Renal pelvis (tissue), 12 donors: ENCODE results near the gene PGLYRP4. TPM values are rescaled to one million over a fixed set of nuclear protein-coding genes. Genes with fewer than 3 reads are reported as not detected.

Experiments
- DNase-seq: peaks from one replicate; pipeline ENCODE4 v3.0.0-alpha.2; 2013
- long read RNA-seq, 16 experiments: transcript quantifications; one replicate each; lab custom pipeline, GENCODE V29; 2026
- polyA plus RNA-seq, 3 donors: library from polyadenylated mRNA; unstranded; fragments of 120-200 nt; gene quantifications; one replicate each; pipeline ENCODE4 v1.2.1, GENCODE V29; 2013; ENCODE audit not compliant: insufficient read length in 3 of 3

Gene PGLYRP4, protein sequence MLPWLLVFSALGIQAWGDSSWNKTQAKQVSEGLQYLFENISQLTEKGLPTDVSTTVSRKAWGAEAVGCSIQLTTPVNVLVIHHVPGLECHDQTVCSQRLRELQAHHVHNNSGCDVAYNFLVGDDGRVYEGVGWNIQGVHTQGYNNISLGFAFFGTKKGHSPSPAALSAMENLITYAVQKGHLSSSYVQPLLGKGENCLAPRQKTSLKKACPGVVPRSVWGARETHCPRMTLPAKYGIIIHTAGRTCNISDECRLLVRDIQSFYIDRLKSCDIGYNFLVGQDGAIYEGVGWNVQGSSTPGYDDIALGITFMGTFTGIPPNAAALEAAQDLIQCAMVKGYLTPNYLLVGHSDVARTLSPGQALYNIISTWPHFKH
- not detected for polyA plus RNA-seq
- long read RNA-seq, donor 1, partial matches to known transcripts = 27 of 46 reads
- long read RNA-seq, donor 1, other reads (novel, unspliced or antisense) = 19 of 46 reads
- long read RNA-seq, donor 2, partial matches to known transcripts = 37 of 56 reads
- long read RNA-seq, donor 2, other reads (novel, unspliced or antisense) = 19 of 56 reads
- long read RNA-seq, donor 3 = 0 reads
- long read RNA-seq, donor 4 = 0 reads
- long read RNA-seq, donor 5 = 0 reads
- long read RNA-seq, donor 6 = 0 reads
- long read RNA-seq, donor 7 = 0 reads
- long read RNA-seq, donor 8 = 0 reads
- long read RNA-seq, donor 9 = 0 reads
- long read RNA-seq, donor 10 = 0 reads
- long read RNA-seq, donor 11 = 0 reads
- long read RNA-seq, donor 12 = 0 reads
- long read RNA-seq, donor 13 = 0 reads
- long read RNA-seq, donor 14 = 0 reads
- long read RNA-seq, donor 15 = 0 reads
- long read RNA-seq, donor 16 = 0 reads

DNA sequence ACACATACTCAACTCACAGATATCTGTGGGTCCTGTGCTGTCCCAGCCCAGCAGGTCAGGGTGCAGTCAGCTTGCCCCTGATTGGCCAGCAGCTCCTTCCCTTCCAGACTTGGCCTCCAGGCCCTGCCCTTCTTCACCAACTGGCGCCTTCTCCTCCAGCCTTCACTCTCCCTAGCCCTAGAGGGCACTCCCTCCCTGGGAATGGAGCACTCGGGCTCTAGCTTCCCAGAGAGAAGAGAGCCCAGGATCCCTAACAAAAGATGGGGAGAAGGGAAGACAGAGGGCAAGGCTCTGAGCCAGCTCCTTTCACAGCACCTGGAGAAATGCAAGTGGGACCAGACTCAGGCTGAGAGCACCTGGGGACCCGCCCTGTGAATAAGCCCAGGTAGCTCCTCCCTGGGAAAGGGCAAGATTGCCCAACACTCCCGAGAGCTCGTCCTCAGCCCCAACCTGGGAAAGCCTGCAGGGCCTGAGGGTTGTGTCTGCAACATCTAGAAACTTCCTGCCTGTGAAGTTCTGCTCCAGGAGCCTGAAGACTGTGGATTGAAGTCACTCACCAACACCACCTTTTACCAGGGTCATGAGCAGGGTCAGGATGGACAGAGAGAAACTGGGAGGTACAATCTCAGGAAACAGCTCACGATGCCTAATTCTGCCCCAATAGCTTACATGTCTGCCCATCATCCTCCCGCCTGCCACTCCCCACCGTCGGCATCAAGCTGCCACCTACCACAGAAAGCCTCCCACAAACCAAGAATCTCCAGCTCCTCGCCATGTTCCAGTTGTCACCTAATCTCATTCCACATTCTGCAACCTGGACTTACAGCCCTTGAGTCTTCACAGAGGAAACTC is at the start of gene PGLYRP4:
PGLYRP4 (minus strand) TSS at position 331 of the 852 bp plus-strand sequence. CDS start 909 bp downstream, outside the sequence.
- no peak for DNase-seq

DNA sequence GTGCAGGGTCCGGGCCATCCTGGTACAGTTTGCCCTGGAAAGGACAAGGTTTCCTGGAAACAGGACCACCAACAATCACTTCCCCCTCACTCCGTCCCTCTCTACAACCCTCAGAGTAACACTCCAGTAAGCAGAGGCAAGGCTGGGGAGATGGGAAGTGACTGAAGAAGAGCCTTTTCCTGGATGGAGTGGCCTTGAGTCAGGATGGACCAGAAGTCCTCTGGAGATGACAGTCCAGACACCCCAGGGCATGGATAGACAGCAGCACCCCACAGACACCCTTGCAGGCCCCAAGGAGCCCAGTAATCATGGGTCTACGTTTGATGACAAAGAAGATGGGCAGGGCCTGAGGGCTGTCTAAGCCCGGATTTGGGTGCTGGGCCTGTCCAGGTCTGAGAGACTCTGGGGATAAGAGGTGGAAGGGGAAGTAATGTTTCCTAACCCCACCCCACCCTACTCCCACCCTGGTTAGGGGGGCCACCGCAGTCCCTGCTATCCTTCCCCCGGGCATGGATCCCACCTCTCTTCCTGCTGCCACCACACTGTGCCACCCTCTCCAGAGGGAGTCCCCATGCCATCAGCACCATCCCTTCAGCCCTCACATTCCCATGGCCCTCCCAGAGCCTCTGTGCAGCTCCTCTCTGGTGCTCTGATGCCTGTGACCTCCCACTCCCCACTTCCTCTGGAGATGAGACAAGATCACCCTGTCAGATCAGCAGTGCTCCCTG is 49.4 kb upstream of the PGLYRP4 start:
- DNase-seq = no peak

DNA sequence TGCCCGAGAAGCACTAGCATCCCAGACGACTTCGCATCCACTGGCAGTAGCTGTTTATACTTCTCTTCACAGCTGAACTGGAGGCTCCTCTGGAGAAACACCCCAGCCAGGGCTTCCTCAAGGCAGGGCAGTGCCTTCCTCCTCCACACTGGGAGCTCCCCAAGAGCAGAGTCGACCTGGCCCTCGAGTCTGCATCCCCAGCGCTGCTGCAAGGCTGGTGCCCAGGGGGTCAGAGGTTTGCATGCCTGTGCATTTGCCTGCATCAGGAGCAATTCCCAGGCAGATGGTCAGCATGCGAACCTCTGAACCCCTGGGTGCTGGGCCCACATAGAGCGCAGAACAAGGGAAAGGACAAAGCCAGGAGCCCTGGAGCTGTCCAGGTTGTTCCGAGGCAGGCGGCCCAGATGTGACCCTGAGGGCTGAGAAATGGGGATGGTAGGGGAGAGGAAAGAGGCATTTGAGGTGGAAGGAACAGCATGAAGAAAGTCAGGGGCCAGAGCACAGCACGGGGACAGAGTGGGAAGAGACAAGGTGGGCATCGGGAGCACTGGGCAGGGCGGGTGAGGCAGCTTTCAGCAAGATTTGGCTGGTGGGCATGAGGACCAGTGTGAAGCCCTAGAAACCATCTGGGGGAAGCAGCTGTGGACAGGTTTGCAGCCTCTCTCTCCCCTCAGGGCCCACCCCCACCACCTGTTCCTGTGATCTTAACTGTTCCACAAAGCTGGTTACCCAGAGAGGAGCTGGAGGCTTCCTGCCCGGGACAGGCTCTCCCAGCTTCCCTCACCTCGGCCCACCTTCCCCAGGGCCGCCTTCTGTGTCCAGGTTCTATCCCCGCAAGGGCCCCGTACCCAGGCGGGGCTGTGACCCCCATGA is 48.6 kb upstream of the PGLYRP4 start:
- DNase-seq = no peak

DNA sequence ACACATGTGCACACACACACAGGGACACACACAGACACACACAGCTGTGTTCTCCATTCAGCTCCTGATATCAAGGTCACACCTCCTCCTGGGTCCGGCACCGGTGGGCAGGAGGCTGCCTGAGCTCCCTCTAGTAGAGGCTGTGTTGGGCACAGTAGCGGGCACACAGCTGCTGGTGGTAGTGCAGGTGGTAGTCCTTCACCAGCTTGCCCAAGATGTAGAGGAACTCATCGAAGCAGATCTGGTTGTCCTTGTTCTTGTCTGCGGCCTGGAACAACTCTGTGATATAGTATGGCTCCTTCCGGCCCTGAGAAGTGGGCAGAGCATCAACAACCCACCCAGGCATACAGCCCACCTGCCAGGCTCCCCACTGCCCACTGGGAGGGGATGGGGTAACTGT is 47.8 kb upstream of the PGLYRP4 start:
- DNase-seq = no peak

DNA sequence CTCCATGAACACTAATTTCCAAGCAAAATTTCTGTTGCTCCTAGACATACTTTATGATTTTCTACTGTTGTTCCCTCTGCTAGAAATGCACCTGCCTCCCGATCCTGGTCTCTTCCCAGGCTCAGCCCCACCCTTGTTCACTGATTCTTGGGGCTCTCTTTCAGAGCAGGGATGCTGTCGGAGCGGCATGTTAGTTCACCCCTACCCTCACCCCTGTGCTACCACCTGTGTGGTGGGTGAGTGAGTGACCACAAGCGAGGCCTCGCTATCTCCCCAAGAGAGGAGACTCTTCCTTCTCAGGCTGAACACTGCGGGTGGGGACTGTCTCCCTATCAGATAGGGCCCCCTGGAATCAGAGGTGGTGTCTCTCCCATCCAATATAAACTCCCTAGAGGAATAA is 47.1 kb upstream of the PGLYRP4 start:
- no peak for DNase-seq

DNA sequence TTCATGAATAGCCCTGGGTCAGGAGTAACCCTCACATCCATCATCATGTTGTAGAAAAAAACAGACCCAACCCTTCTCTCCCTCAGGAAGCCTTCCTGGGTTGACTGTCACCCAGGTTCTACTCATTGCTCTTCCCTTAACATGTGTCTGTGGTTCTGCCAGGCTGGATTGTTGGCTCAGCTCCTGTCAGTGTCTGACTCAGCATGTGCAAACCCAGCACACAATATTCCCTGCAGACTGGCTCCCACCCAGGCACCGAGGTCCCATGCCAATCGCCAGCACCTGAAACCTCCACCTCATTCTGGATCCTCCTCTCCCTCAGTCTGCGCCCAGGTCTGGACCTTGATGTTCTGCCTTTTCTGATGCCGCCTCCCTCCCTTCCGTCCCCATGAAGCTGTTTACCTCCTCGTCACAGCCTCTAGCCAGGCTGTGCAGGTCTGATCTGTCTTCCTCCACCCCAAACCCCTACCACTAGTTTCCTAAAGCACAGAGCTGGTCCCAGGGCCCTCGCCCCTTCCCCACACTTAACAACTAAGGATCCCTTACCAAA is 46.6 kb upstream of the PGLYRP4 start:
- no peak for DNase-seq

DNA sequence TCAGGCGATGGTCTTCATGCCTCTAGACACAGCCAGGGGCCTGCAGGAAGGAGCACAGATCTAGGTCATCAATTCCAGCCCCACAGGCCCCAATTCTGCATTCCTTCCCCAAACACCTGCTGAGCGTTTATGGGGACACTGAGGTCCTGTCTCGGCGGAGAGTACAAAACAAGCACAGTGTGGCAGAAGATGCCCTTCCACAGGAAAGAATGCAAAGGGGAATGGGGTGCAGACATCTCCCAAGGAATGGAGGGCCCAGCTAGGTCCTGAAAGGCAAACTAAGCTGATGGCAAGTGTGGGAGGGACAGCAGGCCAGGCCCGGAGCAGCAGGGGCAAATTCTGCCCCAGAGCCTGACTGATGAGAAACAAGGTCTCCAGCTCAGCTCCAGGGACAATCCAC is 45.8 kb upstream of the PGLYRP4 start:
- no peak for DNase-seq

DNA sequence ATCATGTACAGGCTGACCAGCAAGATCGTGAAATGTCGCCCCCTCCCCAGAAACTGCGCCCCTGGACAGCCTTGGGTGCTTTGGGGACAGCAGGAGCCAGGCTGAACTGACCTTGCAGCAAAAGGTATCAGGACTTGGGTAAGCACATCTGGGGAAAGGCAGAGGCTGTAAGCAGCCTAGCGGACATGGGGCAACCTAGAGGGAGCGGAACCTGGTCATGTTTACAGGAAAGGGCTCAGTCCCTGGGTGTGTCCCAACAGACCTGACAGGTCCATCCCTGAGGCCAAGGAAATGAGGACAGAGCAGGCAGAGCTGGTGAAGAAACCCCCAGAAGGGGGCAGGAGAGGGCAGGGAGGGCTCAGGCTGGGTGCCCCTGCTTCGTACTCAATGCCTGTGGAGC is 45.3 kb upstream of the PGLYRP4 start:
- DNase-seq = no peak

DNA sequence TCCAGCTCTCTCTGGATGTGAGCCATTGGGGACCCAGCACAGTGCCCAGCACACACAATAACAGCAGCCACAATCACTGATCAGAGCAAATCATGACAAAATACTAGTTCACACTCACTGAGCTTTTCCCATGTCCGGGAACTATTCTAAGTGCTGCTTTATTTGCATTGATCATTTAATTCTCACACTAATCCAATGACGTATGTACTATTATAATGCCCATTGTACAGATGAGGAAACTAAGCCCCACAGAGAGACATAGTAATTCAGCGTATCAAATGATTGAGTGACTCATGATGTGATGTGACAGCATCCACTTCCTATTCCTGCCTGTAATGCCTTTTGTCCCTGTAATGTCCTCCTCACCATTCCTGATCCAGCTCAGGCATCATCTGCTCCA is 44.2 kb upstream of the PGLYRP4 start:
- DNase-seq = no peak

DNA sequence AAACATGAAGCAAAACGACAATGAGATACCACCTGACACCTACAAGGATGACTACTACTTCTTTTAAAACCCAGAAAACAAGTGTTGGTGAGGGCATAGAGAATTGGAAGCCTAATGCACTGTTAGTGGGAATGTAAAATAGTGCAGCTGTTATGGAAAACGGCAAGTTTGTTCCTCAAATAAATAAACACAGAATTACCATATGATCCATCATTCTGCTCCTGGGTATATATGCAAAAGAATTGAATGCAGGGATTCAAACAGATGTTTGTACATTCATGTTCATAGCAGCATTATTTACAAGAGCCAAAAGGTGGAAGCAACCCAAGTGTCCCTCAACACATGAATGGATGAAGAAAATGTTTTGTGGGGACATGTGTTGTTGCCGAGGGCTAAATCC is 43.6 kb upstream of the PGLYRP4 start:
- DNase-seq = no peak

DNA sequence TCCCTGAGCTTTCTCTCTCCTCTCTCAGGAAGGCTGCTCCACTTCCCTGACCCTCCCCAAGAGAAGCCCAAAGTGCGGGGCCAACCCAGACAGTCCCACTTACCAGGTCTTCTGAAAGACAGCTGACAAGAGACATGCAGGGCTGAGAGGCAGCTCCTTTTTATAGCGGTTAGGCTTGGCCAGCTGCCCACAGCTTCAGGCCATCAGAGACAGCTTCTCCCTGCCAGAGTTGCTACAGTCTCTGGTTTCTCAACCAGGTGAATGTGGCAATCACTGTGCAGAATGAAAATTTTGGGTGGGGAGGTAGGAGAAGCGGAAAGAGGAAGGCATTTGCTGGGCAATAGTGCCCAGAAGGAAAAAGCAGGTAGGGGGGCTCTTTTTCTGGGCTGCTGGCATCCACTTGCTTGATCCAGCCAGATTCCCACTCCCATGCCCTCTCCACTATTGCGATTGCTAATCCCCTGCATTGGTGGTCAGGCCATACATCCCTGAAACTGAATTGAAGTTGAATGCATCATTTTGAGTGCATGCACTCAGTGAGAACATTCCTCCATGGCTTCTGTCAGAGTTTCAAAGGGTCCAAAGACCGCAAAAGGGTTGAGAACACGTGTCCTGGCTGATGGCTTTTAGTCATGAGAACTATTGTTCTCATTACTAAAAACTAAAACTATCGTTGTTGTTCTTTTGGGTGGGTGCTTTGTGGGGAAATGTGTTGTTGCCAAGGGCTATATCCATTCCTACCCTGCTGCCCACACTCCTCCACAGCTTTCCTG is 42.5 kb upstream of the PGLYRP4 start, which contains the start of gene S100A8:
S100A8 (minus strand) TSS at position 136 of the 773 bp plus-strand sequence. CDS start 538 bp downstream, outside the sequence.
- no peak for DNase-seq

DNA sequence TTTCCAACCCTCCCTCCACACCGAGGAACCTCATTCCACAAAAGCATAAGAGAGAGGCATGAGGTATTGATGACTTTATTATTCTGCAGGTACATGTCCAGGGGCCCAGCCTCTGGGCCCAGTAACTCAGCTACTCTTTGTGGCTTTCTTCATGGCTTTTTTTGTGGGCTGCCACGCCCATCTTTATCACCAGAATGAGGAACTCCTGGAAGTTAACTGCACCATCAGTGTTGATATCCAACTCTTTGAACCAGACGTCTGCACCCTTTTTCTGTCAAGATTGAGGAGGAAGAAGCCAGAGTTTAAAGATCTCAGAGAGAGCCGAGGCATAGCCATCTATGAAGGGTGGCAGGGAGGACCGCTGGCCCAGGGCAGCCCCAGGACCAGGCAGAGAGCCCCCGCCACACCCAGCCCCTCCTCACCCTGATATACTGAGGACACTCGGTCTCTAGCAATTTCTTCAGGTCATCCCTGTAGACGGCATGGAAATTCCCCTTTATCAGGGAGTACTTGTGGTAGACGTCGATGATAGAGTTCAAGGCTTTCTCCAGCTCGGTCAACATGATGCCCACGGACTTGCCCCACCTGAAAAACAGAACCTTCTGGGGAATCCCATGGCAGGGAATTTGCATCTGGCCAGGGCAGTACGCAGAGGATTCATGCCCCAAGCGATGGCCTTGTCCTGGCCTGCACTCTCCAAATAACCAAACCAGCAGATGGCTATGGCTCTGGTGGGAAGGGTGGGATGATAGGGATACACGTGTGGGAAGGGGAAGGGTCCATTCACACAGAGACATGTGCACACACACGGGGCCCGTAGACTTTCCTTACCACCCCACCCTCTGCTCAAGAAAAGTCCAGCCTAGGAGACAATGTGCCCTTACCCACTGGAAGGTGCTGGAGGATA is 41.6 kb upstream of the PGLYRP4 start:
- DNase-seq = no peak

DNA sequence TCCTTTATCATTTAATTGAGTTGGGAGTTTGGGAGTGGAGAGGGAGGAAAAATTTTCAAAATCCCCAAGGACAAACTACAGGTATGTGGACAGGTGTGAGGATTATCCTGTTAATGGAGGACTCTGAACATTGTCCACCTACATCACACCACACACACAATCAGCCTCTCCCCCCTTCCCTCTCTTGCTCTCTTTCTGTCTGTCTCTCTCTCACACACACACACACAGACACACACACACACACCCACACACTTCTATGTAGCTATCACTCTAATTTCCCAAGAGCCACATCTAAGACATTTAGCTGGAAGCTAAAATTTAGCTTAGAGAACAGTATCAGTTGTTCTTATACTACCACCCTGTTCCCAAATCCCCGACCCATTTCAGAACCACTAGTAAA is 40.8 kb upstream of the PGLYRP4 start:
- DNase-seq = no peak

DNA sequence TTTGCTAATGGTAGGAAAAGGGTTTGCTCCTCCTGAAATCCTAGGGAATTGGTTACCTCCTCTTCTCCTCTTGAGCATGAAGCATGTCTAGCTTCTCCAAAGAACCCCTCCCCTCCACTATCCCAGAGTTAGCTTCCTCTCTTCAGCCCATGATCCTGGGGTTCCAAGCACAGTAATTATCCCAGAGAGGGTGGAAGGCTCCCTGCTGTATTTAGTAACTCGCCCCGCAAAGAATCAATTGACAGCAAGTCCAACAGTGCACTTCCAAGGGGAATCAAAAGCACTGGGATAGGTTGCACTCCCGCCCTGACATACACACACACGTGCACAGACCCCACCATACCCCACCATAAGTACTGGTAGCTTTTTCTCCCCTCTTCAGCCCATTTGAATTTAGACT is 39.1 kb upstream of the PGLYRP4 start:
- DNase-seq = no peak

DNA sequence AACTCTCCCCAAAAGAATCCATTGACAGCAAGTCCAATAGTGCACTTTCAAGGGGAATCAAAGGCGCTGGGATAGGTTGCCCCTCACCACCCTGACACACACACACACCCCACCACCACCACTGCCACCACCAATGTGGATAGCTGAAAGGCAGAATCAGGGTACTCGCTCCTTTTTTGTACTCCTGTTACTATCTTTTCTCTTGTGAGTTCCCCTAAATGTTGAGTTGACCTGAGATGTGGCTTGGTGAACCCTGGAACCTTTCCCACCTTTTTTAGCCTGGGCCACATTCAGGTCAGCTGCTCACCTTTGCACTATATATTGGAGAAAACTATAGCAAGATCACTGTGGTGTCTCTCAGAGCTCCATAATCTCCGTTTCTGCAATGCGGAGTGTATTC is 38.4 kb upstream of the PGLYRP4 start:
- DNase-seq = no peak

DNA sequence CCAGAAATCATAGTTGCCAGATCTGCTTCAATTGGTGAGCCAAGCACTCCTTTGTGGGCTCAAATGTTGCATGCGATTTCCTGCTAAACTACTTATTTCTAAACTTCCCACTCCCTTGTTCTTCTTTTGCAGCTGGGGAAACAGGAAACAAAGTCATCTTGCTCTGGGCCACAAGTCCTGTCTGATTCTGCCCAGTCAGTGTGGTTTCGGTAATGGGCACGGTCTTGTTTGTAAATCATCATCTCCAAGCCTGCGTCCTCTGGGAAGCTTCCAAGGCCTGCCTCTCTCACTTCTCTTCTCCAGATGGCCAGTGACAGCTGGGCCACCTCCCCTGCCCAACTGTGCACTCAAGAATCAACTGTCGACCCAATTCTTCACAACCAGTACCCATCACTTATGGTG is 37.9 kb upstream of the PGLYRP4 start:
- DNase-seq = no peak

DNA sequence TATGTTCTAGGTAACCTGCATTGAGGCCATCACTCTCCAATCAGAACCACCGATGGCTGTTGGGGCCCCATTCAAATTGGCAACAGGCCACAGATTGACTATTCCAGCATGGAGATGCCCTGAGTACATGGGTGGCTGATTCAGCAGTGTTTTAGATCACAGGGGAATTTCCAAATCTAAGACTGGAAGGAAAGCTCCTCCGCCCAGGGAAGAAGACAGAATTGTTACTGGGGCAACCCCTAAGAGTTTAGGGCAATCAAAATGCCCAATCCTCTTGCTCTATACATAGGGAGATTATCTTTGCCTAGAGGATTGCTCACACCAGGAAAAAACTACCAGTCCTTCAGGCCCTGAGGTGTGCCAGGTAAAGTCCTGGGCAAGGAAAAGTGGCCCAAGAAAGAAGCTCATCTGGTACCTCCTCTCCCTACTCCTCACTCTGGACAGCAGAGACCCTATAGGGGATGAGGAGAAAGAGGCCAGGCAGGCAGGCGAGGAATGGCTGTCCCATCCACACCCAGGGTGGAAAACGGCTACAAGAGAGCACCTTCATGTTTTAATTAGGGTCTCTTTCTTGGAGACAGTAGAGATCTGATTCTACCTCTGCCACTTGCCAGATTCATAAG is 36.4 kb upstream of the PGLYRP4 start:
- no peak for DNase-seq

DNA sequence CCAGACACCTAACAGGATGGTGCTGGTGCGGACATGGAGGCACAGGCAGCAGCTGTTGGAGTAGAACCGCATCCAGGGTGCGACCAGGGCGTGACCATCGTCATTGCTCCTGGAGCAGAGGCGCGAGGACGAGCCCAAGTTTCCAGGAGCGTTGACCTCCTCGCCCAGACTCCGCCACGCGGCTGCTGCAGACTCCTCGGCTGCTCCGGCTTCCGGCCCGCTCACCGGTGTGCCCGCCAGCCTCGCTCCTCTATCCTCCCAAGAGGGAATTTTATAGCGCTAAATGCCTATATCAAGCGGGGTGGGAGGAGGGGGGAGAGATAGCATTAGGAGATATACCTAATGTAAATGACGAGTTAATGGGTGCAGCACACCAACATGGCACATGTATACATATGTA is 32.1 kb upstream of the PGLYRP4 start:
- no peak for DNase-seq
